Kidney epithelial cell (primary cell): ENCODE data around the gene SLX9. TPM values are rescaled to one million over a fixed set of nuclear protein-coding genes. Genes with fewer than 3 reads are reported as not detected.

Experiments
- DNase-seq: peaks from one replicate; pipeline ENCODE4 v3.0.0-alpha.2; 2010; ENCODE audit warnings: low read depth
- H3K27me3 ChIP-seq: 2 replicates; pipeline ENCODE4 v1.6.0; 2011; ENCODE audit warnings: low read length; ENCODE audit not compliant: control insufficient read depth, insufficient read depth
- H3K36me3 ChIP-seq: 2 replicates; pipeline ENCODE4 v1.5.1; 2011; ENCODE audit warnings: low read length; ENCODE audit not compliant: control insufficient read depth, insufficient read depth
- H3K4me3 ChIP-seq: 2 replicates; pipeline ENCODE4 v1.5.1; 2011; ENCODE audit warnings: low read depth, mild to moderate bottlenecking, control low read depth, low read length
- CTCF ChIP-seq: IDR thresholded peaks from 2 replicates; pipeline ENCODE4 v1.5.1; 2011; ENCODE audit warnings: mild to moderate bottlenecking, moderate library complexity, low read length, control low read depth, inconsistent platforms; ENCODE audit not compliant: insufficient read depth, poor library complexity, severe bottlenecking
- total RNA-seq: library from RNA; depleted of rRNA; stranded (reverse); fragments of >200 nt; gene quantifications from 2 replicates; pipeline ENCODE4 v1.2.3, GENCODE V29; 2015

The SLX9 gene
- total RNA-seq, 1 donor from 2014 or later = 38.6 TPM

DNA sequence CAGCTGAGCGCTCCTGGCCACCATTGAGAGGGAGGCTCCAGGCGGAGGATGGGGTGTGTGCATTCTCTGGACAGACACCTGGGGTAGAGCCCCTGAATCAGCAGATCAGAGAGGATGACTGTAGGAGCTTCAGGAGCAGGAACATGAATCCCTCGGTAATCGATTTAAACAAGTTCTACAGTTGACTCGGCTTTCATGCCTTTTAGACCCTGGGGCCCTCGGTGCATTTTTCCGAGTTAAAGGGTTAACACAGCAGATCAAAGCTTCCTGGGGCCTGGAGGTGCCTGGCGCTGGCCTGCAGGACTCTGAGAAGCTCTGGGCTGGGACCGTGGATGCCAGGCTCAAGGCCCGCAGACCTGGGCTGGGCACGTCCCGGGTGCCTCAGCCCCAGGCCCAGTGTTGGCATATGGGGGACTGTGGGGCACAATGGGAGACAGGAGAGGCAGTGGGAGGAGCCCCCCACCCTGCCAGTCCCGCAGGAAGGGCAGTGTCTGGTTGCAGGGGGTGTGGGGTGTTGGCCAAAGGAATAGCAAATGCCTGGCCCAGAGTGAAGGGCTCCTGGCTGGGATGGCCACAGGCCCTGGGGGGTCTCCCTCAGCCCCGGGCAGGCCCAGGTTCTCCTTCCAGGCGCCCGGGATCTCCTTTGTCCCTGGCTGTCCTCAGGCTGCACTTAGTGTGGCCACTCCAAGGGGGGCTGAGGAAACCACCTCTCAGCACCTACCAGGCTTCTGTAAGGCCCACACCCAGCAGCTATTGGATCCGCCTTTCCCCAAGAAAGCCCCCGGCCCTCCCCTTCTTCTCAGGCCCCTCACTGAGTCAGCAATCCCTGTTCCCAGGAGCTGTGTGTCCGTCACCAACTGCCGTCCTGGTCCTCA, 40.1 kb downstream of the SLX9 start:
- TF ChIP-seq CTCF = no peak
- no peaks in the 10 kb centered on the region for H3K27me3 ChIP-seq
- H3K4me3 ChIP-seq = no peak overlapping the region
- DNase-seq = no peak
- H3K36me3 ChIP-seq = peaks cover 2% of the 10 kb centered on the region

GRCh38 chr21:44980562-44981489, 41.0 kb downstream of the SLX9 start:
- no peak for DNase-seq
- Histone ChIP-seq H3K4me3 (no peak overlapping the region), H3K36me3 (no peaks in the 10 kb centered on the region), H3K27me3 (no peaks in the 10 kb centered on the region)
- TF ChIP-seq CTCF = no peak

- H3K4me3 ChIP-seq = no peak overlapping the region
- peaks cover 5% of the 10 kb centered on the region for H3K27me3 ChIP-seq
- no peaks in the 10 kb centered on the region for H3K36me3 ChIP-seq
- no peak for DNase-seq
- TF ChIP-seq CTCF = no peak
Observed at GRCh38 chr21:44982558-44983250, 42.9 kb downstream of the SLX9 start.

DNA sequence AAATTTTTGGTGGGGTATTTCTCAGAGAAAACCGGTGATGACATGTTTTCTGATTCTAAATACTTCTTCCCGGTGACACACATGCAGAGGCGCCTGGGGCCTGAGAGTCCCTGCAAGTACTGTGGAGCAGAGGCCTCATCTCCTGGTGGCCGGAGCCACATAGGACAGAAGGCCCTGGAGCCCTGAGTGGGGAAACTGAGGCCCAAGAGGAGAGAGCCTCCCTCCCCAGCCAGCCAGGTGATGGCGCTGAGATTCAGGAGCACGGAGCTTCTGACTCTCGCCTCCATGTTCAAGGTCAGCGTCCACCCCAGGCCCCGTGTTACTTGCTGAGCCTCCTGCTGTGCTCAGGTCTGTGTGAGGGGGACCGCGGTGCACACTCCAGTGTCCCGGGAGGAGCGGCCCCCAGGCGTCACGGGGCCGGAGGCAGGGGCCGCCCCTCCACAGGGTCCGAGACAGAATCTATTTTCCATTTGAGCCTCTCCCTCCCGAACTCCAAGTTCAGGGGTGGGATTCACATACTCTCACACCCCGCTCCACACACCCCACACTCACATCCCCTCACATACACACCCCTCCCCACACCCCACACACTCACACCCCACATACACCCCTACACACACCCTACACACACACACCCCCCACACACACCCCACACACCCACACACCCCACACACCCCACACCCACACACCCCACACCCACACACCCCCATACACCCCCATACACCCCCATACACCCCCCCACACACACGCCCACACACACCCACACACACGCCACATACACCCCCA, 43.8 kb downstream of the SLX9 start:
- no peak overlapping the region for H3K4me3 ChIP-seq
- no peaks in the 10 kb centered on the region for H3K36me3 ChIP-seq
- H3K27me3 ChIP-seq = peaks cover 7% of the 10 kb centered on the region
- no peak for TF ChIP-seq CTCF
- DNase-seq = no peak

DNA sequence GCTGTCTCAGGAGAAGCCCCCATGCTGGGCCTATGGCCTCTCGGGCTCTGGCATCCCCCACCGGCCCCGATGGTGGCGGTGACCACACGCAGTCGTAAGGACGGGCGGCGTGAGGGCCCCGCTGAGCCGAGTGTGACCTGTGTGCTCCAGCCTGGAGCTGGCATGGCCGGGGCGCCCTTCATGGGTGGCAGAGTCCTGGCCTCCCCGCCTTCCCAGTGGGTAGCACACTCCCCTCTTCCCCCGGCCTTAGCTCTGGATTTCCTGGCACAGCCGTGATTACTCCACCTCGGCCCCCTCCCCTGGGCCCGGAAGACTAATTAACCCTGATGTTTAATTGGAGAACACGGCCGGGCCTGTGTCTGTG, 44.6 kb downstream of the SLX9 start:
- Histone ChIP-seq H3K4me3 (no peak overlapping the region), H3K36me3 (no peaks in the 10 kb centered on the region), H3K27me3 (peaks cover 7% of the 10 kb centered on the region)
- no peak for DNase-seq
- TF ChIP-seq CTCF = no peak
